Stimulated activated CD4-positive, alpha-beta T cell treated with anti-CD3 and anti-CD28 coated beads, Interleukin-12 subunit alpha, Interleukin-12 subunit beta, amount 100 ng/mL, for 4 hours (primary cell): Measurements from ENCODE around the gene MPC1L.
"Not testable (repeated sequence)": the region's sequence is repeated elsewhere in the genome, so short reads cannot be mapped to it uniquely, and the experiment has no call there.

ENCODE experiments used
- DNase-seq: peaks from one replicate; pipeline ENCODE4 v3.0.0-alpha.2; 2020

The MPC1L gene

GRCh38 chrX:40623139-40623536, at the start of gene MPC1L:
TSS of gene MPC1L (plus strand) at chrX:40623428. CDS start at chrX:40623566, 138 bp downstream.
- DNase-seq = no peak

- DNase-seq = no peak
Measured at GRCh38 chrX:40573763-40574162, 49.5 kb upstream of the MPC1L start.

DNA sequence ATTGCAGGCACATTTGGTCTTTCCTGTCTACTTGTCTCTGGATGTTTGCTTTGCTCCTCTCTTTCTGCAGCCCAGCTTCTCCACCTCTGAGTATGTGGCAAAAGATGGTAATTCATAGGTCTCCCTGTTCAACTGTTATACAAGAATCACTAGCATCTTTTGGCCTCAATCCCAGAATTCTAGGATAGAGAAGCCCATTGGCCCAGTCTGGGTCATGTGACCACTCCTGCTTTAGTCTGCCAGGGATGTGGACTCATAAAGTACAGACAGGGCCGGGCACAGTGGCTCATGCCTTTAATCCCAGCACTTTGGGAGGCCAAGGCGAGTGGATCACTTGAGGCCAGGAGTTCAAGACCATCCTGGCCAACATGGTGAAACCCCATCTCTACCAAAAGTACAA, 47.8 kb upstream of the MPC1L start:
- DNase-seq = not testable (repeated sequence)

DNA sequence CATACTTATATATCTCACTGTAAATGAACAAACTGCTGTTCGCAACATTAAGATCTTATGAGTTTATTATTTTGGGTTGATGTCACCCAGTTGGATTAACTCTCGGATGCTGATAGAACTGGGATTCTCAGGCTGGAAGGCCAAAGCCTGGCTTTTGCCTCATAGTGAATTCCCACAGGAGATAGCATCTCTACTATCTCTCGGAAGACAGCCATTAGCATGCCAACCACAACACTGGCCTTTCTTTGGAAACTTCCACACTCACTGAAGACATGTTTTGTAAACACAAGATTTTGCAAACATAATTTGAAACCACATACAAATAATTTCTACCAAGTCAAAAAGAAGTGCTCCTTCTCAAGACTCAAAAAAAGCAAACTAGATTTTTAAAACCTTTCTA, 46.9 kb upstream of the MPC1L start:
- DNase-seq = no peak

GRCh38 chrX:40578039-40578695, 45.1 kb upstream of the MPC1L start:
- no peak for DNase-seq

DNA sequence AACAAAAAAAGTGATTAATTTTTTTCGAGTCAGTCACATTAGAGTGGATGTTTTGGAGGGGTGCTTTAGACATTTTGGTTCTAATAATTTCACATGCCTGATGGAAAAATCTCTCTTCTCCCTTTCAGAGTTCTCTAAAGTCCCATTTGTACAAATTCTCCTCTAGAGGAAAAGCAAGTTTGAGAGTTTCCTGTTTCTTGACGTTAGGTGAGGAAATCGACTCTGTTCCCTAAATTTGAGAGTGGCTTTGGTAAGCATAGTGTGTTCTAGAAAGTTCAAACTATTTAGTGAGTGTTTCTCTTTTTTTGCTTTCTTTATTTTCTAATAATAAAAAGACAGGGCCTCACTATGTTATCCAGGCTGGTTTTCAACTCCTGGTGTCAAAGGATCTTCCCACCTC, 44.1 kb upstream of the MPC1L start:
- no peak for DNase-seq

DNA sequence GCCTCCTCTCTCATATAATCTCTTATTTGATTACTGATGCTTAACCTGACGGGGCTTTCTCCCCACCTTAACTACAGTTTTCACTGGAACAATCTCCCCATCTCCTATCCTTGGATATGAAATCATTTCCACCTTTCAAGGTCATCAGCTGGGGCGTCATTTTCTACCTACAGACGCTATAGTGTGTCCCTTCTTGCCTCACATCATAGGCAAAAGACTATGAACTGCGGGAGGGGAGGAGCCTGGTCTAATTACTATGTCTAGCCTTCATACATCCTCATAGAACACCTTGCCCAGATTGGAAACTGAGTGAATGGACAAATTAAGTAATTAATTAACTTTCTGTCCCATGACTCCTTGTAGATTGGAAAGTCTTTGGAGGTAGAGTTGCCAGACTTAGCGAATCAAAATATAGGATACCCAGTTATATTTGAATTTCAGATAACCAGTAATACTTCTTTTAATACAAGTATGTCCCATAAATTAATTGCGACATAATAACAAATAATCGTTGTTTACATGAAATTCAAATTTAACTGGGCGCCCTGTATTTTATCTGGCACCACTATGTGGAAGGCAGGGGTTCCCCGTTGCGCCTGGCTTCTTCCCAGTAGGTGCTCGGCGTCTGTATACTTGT, 43.2 kb upstream of the MPC1L start:
- no peak for DNase-seq

- peak; percentile 78 for DNase-seq
Measured at GRCh38 chrX:40580537-40581335, 42.5 kb upstream of the MPC1L start, which contains the start of gene ATP6AP2. TSS of gene ATP6AP2 (plus strand) at chrX:40580970. CDS start at chrX:40581066, 96 bp downstream.

DNA sequence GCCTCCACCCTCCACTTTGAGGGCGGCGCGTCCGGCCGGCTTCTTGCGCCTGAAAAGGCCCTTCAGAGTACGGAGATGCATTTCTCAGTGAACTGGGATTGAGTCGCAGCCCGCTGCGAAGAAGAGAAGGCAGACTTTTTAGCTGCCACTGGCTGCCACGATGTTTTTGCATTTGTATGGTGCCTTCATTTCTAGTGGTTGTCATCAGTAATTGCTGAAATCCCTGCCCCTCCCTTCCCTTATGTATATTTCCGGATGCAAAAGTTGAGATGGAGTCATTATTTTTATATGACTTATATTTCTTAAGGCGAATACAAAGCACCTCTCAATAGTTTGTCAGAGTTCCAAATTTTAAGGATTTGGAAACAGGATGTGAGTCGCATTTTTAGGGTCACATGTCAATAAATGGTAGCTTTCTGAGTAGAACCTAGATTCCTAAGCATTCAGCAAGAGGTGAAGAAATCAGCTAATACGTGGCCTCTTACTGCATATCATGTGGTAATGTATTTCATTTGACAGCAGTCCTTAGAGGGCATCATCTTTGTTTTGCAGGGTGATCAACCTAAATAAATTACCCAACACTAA, 41.8 kb upstream of the MPC1L start:
- no peak for DNase-seq

GRCh38 chrX:40582178-40582577, 41.0 kb upstream of the MPC1L start:
- DNase-seq = not testable (repeated sequence)

DNA sequence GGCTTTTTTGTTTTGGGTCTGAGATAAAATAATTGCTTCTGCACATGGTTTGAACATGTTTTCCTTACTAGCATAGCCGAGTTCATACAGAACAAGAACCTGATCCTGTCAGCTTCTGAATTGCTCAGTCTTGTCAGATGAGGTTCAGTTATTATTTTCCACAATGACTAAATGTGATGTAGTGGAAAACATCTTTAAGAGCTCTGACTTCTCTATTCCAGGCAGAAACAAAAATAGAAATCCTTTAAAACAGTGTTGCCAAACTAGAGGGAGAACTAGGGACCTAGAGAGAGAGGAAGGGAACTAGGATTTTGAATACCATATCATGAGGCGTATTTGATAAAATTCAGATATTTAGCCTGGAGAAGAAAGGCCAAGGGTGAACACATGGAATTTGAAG, 40.4 kb upstream of the MPC1L start:
- DNase-seq = no peak

GRCh38 chrX:40587623-40588022, 35.6 kb upstream of the MPC1L start:
- not testable (repeated sequence) for DNase-seq

DNA sequence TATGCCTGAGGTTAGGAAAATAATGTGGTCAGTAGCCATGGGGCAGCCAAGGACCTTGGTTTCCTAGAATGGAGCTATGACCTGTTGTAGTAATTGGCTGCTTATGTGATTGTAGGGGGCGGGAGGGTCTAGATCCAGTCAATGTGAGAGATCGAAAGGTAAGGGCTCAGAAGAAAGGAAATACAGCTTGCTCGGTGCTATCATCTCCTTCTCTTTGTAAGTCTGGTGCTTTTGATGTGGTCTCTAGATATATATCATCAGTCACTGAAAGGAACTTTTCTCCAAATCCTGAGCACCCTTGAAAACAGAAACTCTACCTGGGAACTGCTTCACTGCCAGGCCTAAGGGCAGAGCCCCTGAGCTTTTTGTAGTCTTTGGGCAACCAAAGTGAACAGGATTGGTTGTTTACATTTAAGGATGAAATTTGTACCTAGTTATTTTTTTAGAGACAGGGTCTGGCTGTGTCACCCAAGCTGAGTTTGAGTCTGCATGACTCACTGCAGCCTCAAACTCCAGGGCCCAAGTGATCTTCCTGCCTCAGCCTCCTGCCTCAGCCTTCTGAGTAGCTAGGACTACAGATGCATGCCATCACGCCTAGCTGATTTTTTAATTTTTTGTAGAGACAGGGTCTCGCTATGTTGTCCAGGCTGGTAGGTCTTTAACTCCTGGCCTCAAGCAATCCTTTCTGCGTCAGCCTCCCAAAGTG, 33.5 kb upstream of the MPC1L start:
- not testable (repeated sequence) for DNase-seq

- DNase-seq = no peak
Measured at GRCh38 chrX:40603446-40603845, 19.8 kb upstream of the MPC1L start.

GRCh38 chrX:40607381-40607780, 15.8 kb upstream of the MPC1L start:
- DNase-seq = no peak

DNA sequence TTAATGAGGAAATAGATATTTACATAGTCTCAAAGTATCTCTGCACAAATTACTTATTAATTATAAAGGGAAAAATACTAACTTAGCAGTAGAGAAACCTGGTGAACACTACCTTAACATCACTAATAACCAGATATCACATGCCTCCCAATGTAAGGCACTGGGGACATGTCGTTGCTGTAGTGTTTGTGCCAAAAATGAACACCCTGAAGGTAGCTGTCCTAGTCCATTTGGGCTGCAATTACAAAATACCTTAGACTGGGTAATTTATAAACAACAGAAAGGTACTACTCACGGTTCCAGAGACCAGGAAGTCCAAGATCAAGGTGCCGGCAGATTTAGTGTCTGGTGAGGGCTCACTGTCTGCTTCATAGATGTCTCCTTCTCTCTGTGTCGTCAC, 10.7 kb upstream of the MPC1L start:
- DNase-seq = no peak

DNA sequence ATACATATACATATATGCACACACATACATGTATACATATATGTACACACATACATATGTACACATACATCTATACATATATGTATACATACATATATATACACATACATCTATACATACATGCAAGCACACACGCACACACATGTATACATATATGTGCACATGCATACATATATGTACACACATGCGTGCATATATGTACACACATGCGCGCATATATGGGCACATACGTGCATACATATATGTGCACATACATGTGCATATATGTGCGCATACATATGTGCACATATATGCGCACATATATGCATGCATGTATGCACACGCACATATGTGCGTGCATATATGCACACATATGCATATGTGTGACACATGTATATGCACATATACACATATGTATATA, 7.3 kb upstream of the MPC1L start:
- no peak for DNase-seq

- DNase-seq = no peak
Measured at GRCh38 chrX:40617566-40617965, 5.7 kb upstream of the MPC1L start.

GRCh38 chrX:40622479-40623138, 619 bp upstream of the MPC1L start:
- DNase-seq = no peak

DNA sequence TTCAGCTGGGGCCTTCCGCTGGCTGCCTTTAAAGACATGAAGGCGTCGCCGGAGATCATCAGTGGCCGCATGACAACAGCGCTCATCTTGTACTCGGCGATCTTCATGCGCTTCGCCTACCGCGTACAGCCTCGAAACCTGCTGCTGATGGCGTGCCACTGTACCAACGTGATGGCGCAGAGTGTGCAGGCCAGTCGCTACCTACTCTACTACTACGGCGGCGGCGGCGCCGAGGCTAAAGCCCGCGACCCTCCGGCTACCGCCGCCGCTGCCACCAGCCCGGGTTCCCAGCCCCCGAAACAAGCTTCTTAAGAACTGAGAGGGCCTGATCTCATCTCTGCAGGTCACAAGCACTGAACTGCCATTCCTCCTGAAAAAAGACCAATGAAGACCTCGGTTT, 437 bp downstream of the MPC1L start:
- no peak for DNase-seq

DNA sequence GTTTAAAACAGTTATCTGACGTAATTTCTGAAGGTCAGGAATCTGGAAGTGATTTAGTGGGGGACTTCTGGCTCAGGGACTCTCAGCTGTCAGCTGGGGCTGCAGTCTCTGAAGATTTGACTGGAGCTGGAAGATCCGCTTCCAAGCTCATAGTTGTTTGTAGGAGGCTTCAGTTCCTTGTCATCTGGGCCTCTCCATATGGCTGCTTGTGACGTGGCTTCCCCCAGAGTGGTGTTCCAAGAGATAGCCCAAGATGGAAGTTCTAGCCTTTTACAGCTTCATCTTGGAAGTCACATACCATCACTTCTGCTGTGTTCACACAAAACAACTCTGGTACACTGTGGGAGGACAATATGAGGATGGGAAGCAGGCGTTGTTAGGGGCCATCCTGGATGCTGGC, 2.1 kb downstream of the MPC1L start:
- DNase-seq = no peak

DNA sequence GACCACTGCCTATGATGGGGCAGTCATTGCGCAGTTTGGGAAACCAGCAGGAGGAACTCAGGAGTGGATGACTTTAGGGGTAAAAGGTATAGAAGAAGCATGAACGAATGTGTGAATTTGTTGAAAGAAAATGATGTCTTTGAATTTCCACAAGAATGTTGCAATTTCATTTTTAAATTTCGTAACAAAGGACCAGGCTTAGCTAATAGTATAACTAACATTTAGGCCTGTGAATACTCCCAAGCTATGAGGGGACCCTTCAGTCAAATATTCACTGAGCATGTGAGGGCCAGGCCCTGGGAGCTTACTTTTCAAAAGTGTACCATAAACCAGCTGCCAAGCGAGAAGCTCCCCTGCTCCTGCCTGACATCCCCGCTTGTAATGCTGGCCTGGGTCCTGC, 5.3 kb downstream of the MPC1L start:
- DNase-seq = no peak
